GM21515 (cell line): ENCODE measurements around the gene KRTAP4-11.
"Not testable (repeated sequence)": the region's sequence is repeated elsewhere in the genome, so short reads cannot be mapped to it uniquely, and the experiment has no call there.

Experiments
- ATAC-seq: cut with Tn5 transposase; IDR thresholded peaks from one replicate; pipeline ENCODE4 v1.9.1; 2021; ENCODE audit not compliant: unreplicated experiment

KRTAP4-11 gene

GRCh38 chr17:41125064-41125463 lies 6.9 kb upstream of the KRTAP4-11 start:
- no peak for ATAC-seq

GRCh38 chr17:41123991-41124371 lies 5.8 kb upstream of the KRTAP4-11 start, which contains the start of gene KRTAP4-12:
Gene KRTAP4-12, minus strand, starts transcription at chr17:41124182. Its CDS starts 60 bp downstream, at chr17:41124122.
- ATAC-seq: not testable (repeated sequence)

GRCh38 chr17:41123292-41123990 lies 5.3 kb upstream of the KRTAP4-11 start:
- not testable (repeated sequence) for ATAC-seq

GRCh38 chr17:41121742-41122141 lies 3.6 kb upstream of the KRTAP4-11 start:
- ATAC-seq: no peak

GRCh38 chr17:41119696-41120690 lies 1.8 kb upstream of the KRTAP4-11 start:
- not testable (repeated sequence) for ATAC-seq

- ATAC-seq: no peak
Observed at GRCh38 chr17:41118721-41119120, 548 bp upstream of the KRTAP4-11 start.

GRCh38 chr17:41116297-41116696 lies 1.9 kb downstream of the KRTAP4-11 start:
- no peak for ATAC-seq

- ATAC-seq: no peak
Observed at GRCh38 chr17:41111151-41111885, 6.9 kb downstream of the KRTAP4-11 start.

- not testable (repeated sequence) for ATAC-seq
Observed at GRCh38 chr17:41108728-41109386, 9.3 kb downstream of the KRTAP4-11 start.

GRCh38 chr17:41107941-41108450 lies 10.2 kb downstream of the KRTAP4-11 start:
- no peak for ATAC-seq

GRCh38 chr17:41105347-41105746 lies 12.8 kb downstream of the KRTAP4-11 start, which contains the start of gene KRTAP4-9:
Gene KRTAP4-9, plus strand, starts transcription at chr17:41105389. Its CDS starts 0 bp downstream, at chr17:41105389.
- not testable (repeated sequence) for ATAC-seq

- ATAC-seq: not testable (repeated sequence)
Observed at GRCh38 chr17:41104386-41105038, 13.7 kb downstream of the KRTAP4-11 start.

GRCh38 chr17:41103896-41104295 lies 14.3 kb downstream of the KRTAP4-11 start:
- no peak for ATAC-seq

GRCh38 chr17:41101586-41102259 lies 16.4 kb downstream of the KRTAP4-11 start, which contains the start of gene KRTAP4-16:
Gene KRTAP4-16, minus strand, starts transcription at chr17:41102209. Its CDS starts 0 bp downstream, at chr17:41102209.
- no peak for ATAC-seq

- not testable (repeated sequence) for ATAC-seq
Observed at GRCh38 chr17:41099682-41100480, 18.3 kb downstream of the KRTAP4-11 start.

GRCh38 chr17:41098481-41098880 lies 19.7 kb downstream of the KRTAP4-11 start:
- no peak for ATAC-seq

GRCh38 chr17:41098042-41098441 lies 20.1 kb downstream of the KRTAP4-11 start, which contains the start of gene KRTAP4-8:
Gene KRTAP4-8, minus strand, starts transcription at chr17:41098142. Its CDS starts 58 bp downstream, at chr17:41098084.
- ATAC-seq: no peak

- ATAC-seq: no peak
Observed at GRCh38 chr17:41096055-41096454, 22.1 kb downstream of the KRTAP4-11 start.
